GM23338 (cell line): Measurements from ENCODE around the gene IGFBP6. TPM values are rescaled to one million over a fixed set of nuclear protein-coding genes. Genes with fewer than 3 reads are reported as not detected.

Experiments
- ATAC-seq: fragments of 200-7000 bp; cut with Tn5 transposase; 3 replicates; pipeline ENCODE4 v1.9.1; 2020
- DNase-seq: peaks from one replicate; pipeline ENCODE4 v3.0.0-alpha.2; 2015; ENCODE audit warnings: low spot score
- H2AFZ ChIP-seq: fragments of 200-600 bp; sonication (generic); 2 replicates; pipeline ENCODE4 v1.8.0; 2016; ENCODE audit warnings: antibody characterized with exemption, mild to moderate bottlenecking, moderate library complexity
- H3F3A ChIP-seq: fragments of 200-600 bp; sonication (generic); replicated peaks from 2 replicates; pipeline ENCODE4 v1.8.0; 2017; ENCODE audit warnings: antibody characterized with exemption, mixed run types, low read depth
- H3K27ac ChIP-seq: fragments of 200-600 bp; sonication (generic); 2 replicates; pipeline ENCODE4 v1.6.1; 2016; ENCODE audit warnings: low read depth
- H3K27me3 ChIP-seq: fragments of 200-600 bp; sonication (generic); 2 replicates; pipeline ENCODE4 v1.8.0; 2016; ENCODE audit warnings: mild to moderate bottlenecking, mixed run types, moderate library complexity; ENCODE audit not compliant: insufficient read depth
- H3K36me3 ChIP-seq: fragments of 200-600 bp; sonication (generic); 2 replicates; pipeline ENCODE4 v1.8.0; 2016; ENCODE audit warnings: mild to moderate bottlenecking; ENCODE audit not compliant: insufficient read depth
- H3K4me1 ChIP-seq: fragments of 200-600 bp; sonication (generic); 2 replicates; pipeline ENCODE4 v1.8.0; 2016; ENCODE audit warnings: mild to moderate bottlenecking, moderate library complexity; ENCODE audit not compliant: insufficient read depth
- H3K4me2 ChIP-seq: fragments of 200-600 bp; sonication (generic); 2 replicates; pipeline ENCODE4 v1.7.1; 2017; ENCODE audit warnings: mixed run types
- H3K4me3 ChIP-seq: fragments of 200-600 bp; sonication (generic); 2 replicates; pipeline ENCODE4 v1.6.1; 2016; ENCODE audit warnings: mixed run types
- H3K79me2 ChIP-seq: fragments of 200-600 bp; sonication (generic); replicated peaks from 2 replicates; pipeline ENCODE4 v1.8.0; 2017; ENCODE audit warnings: mild to moderate bottlenecking; ENCODE audit not compliant: insufficient read depth
- H3K9me2 ChIP-seq: fragments of 200-600 bp; sonication (generic); 2 replicates; pipeline ENCODE4 v1.8.0; 2017; ENCODE audit not compliant: insufficient read depth
- H4K20me1 ChIP-seq: fragments of 200-600 bp; sonication (generic); replicated peaks from 2 replicates; pipeline ENCODE4 v1.8.0; 2017; ENCODE audit warnings: mild to moderate bottlenecking; ENCODE audit not compliant: insufficient read depth
- H3K27ac Mint-ChIP-seq: 2 replicates; pipeline ENCODE4 v1.8.0; 2020; ENCODE audit warnings: inconsistent platforms, mild to moderate bottlenecking, moderate library complexity, mixed read lengths
- H3K27me3 Mint-ChIP-seq: 3 replicates; pipeline ENCODE4 v1.8.0; 2022; ENCODE audit warnings: low read depth, mild to moderate bottlenecking, moderate library complexity, mixed read lengths, inconsistent platforms; ENCODE audit not compliant: insufficient read depth, poor library complexity
- H3K36me3 Mint-ChIP-seq: 3 replicates; pipeline ENCODE4 v1.8.0; 2021; ENCODE audit warnings: low read depth, mild to moderate bottlenecking, inconsistent platforms, moderate library complexity, mixed read lengths
- H3K4me1 Mint-ChIP-seq: 3 replicates; pipeline ENCODE4 v1.8.0; 2020; ENCODE audit warnings: mild to moderate bottlenecking, inconsistent platforms, mixed read lengths
- H3K4me3 Mint-ChIP-seq: 3 replicates; pipeline ENCODE4 v1.8.0; 2021; ENCODE audit warnings: moderate library complexity, mild to moderate bottlenecking, inconsistent platforms, mixed read lengths
- H3K9me3 Mint-ChIP-seq: 3 replicates; pipeline ENCODE4 v1.8.0; 2020; ENCODE audit warnings: moderate library complexity, mild to moderate bottlenecking, inconsistent platforms, mixed read lengths
- EZH2phosphoT487 ChIP-seq: fragments of 200-600 bp; sonication (generic); IDR thresholded peaks from one replicate; pipeline ENCODE4 v1.8.1; 2018; ENCODE audit warnings: antibody characterized with exemption; ENCODE audit not compliant: unreplicated experiment
- JUNB ChIP-seq: IDR thresholded peaks from one replicate; pipeline ENCODE4 v1.6.1; 2016; ENCODE audit warnings: antibody characterized with exemption; ENCODE audit not compliant: unreplicated experiment
- POLR2AphosphoS5 ChIP-seq: IDR thresholded peaks from 2 replicates; pipeline ENCODE4 v1.6.1; 2016; ENCODE audit warnings: antibody characterized with exemption, low read depth
- STAT1 ChIP-seq: IDR thresholded peaks from one replicate; pipeline ENCODE4 v1.6.1; 2016; ENCODE audit warnings: antibody characterized with exemption; ENCODE audit not compliant: unreplicated experiment
- ZNF114 ChIP-seq: fragments of 250-450 bp; sonication (Bioruptor Pico); IDR thresholded peaks from 2 replicates; pipeline ENCODE4 v1.5.0; 2020; ENCODE audit warnings: mild to moderate bottlenecking, moderate library complexity
- ZNF331 ChIP-seq: fragments of 250-450 bp; sonication (Bioruptor Pico); IDR thresholded peaks from 2 replicates; pipeline ENCODE4 v1.5.0; 2020; ENCODE audit warnings: low read depth, mild to moderate bottlenecking, moderate library complexity
- polyA plus RNA-seq: library from polyadenylated mRNA; unstranded; fragments of >200 nt; fragmentation: Nextera tagmentation; extraction: Ambion mirVana; gene quantifications from 2 replicates; pipeline ENCODE4 v1.2.1, GENCODE V29; 2016
- total RNA-seq: library from RNA; depleted of rRNA; stranded (reverse); fragments of >200 nt; shearing (Covaris generic); gene quantifications from 2 replicates; pipeline ENCODE4 v1.2.3, GENCODE V29; 2014
- TF ChIP-seq, protein P1 (sequence below), 2 experiments: fragments of 200-600 bp in 1 of 2; sonication (generic) in 1 of 2; conservative IDR thresholded peaks; 2 replicates each; pipeline versions ENCODE4 v1.5.1 to v1.6.1; 2016 to 2017; ENCODE audit warnings: antibody characterized with exemption in 2 of 2, low read depth in 2 of 2, mild to moderate bottlenecking in 2 of 2, moderate library complexity in 1 of 2
- TF ChIP-seq, protein P2 (sequence below): IDR thresholded peaks from one replicate; pipeline ENCODE4 v1.6.1; 2018; ENCODE audit warnings: antibody characterized with exemption; ENCODE audit not compliant: unreplicated experiment

IGFBP6 gene
- total and polyA plus RNA-seq, 2 experiments from 2014 or later, result 14.7 to 16.6 TPM

DNA sequence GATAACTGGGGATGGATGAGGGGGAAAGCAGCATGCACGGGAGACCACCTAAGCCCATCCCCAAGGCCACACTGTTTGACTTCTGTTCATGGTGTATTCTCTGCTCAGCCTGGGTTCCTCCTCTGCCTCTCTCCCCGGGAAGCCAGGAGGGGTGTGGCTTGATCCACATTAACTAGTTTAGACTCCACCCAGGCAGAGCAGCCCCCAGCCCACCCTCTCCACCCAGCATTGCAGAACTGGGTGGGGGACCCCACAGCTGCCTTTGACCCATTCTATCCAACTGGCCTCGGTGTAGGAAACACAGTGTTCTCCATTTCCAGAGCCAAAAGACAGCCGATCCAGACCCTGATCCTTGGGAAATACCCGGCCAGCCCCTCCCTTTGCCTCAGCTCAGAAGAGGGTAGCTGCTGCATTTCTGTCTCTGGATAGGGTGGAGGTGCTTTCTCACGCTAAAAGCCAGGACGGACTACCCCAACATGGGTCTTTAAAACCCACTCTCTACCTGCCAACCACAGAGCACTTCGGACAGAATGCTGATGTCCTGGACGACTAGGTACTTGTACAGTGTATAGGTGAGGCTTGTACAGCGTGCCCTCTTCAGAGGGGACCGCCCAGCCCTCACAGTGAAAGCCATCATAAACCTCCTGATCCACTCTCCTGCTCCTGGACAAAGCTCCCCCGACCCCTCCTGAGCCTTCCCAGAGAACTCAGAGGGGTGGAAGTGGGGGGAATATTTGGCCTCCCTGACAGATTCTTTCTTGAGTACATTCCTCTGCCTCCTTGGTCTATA, 27.7 kb upstream of the IGFBP6 start:
- no peaks in the 10 kb centered on the region for H3K79me2 ChIP-seq
- DNase-seq (no peak), ATAC-seq (peak; percentile 12; the same call in 2 of the 3 replicates)
- H3F3A ChIP-seq, result no peaks in the 10 kb centered on the region
- H4K20me1 ChIP-seq, result no peaks in the 10 kb centered on the region
- no peak overlapping the region for H2AFZ ChIP-seq
- H3K4me1 Mint-ChIP-seq, result peaks cover 48% of the 10 kb centered on the region
- no peak overlapping the region; the same call in 2 of the 3 replicates for H3K4me3 Mint-ChIP-seq
- no peak overlapping the region for H3K4me2 ChIP-seq
- H3K27me3 Mint-ChIP-seq, result peaks cover 20% of the 10 kb centered on the region
- H3K27ac ChIP-seq, result no peak overlapping the region
- H3K9me3 Mint-ChIP-seq, result no peaks in the 10 kb centered on the region
- peaks cover 14% of the 10 kb centered on the region for H3K36me3 Mint-ChIP-seq
- H3K4me1 ChIP-seq, result peaks cover 23% of the 10 kb centered on the region
- no peaks in the 10 kb centered on the region; the same call in 1 of the 2 replicates for H3K36me3 ChIP-seq
- no peaks in the 10 kb centered on the region for H3K9me2 ChIP-seq
- H3K27me3 ChIP-seq, result 0 out of 2 replicates have a peak, but pooled peaks cover 3% of the 10 kb centered on the region
- H3K27ac Mint-ChIP-seq, result no peak overlapping the region
- H3K4me3 ChIP-seq, result no peak overlapping the region
- no peak for TF ChIP-seq STAT1

- H3K9me3 Mint-ChIP-seq, result no peaks in the 10 kb centered on the region
- Histone ChIP-seq H3K36me3 (no peaks in the 10 kb centered on the region), H3K4me3 (no peak overlapping the region), H3K27me3 (0 out of 2 replicates have a peak, but pooled peaks cover 3% of the 10 kb centered on the region), H3K4me2 (no peak overlapping the region), H3K27ac (no peak overlapping the region), H3K4me1 (peaks cover 23% of the 10 kb centered on the region), H3K9me2 (no peaks in the 10 kb centered on the region), H3K79me2 (no peaks in the 10 kb centered on the region), H3F3A (no peaks in the 10 kb centered on the region), H2AFZ (no peak overlapping the region), H4K20me1 (no peaks in the 10 kb centered on the region)
- ATAC-seq (peak; percentile 19), DNase-seq (no peak)
- TF ChIP-seq EZH2phosphoT487 (no peak), POLR2AphosphoS5 (no peak), JUNB (no peak)
- H3K27me3 Mint-ChIP-seq, result peaks cover 20% of the 10 kb centered on the region
- no peak overlapping the region for H3K27ac Mint-ChIP-seq
- H3K36me3 Mint-ChIP-seq, result peaks cover 11% of the 10 kb centered on the region
- no peak overlapping the region; the same call in 2 of the 3 replicates for H3K4me3 Mint-ChIP-seq
- H3K4me1 Mint-ChIP-seq, result peaks cover 48% of the 10 kb centered on the region
These were observed 26.5 kb upstream of the IGFBP6 start for GRCh38 chr12:53070877-53071492.

- ATAC-seq (peak; percentile 19), DNase-seq (no peak)
- no peak overlapping the region; the same call in 2 of the 3 replicates for H3K4me3 Mint-ChIP-seq
- H3K4me1 Mint-ChIP-seq, result peaks cover 48% of the 10 kb centered on the region
- H3K27me3 Mint-ChIP-seq, result peaks cover 18% of the 10 kb centered on the region
- Histone ChIP-seq H3K4me1 (peaks cover 23% of the 10 kb centered on the region), H3K4me3 (no peak overlapping the region), H3K27me3 (0 out of 2 replicates have a peak, but pooled peaks cover 3% of the 10 kb centered on the region), H3K9me2 (no peaks in the 10 kb centered on the region), H2AFZ (no peak overlapping the region), H3F3A (no peaks in the 10 kb centered on the region), H4K20me1 (no peaks in the 10 kb centered on the region), H3K36me3 (no peaks in the 10 kb centered on the region), H3K4me2 (peak overlapping the region; percentile 32; the same call in 1 of the 2 replicates), H3K79me2 (no peaks in the 10 kb centered on the region), H3K27ac (no peak overlapping the region)
- H3K9me3 Mint-ChIP-seq, result no peaks in the 10 kb centered on the region
- peaks cover 11% of the 10 kb centered on the region for H3K36me3 Mint-ChIP-seq
- TF ChIP-seq, protein P1, sequence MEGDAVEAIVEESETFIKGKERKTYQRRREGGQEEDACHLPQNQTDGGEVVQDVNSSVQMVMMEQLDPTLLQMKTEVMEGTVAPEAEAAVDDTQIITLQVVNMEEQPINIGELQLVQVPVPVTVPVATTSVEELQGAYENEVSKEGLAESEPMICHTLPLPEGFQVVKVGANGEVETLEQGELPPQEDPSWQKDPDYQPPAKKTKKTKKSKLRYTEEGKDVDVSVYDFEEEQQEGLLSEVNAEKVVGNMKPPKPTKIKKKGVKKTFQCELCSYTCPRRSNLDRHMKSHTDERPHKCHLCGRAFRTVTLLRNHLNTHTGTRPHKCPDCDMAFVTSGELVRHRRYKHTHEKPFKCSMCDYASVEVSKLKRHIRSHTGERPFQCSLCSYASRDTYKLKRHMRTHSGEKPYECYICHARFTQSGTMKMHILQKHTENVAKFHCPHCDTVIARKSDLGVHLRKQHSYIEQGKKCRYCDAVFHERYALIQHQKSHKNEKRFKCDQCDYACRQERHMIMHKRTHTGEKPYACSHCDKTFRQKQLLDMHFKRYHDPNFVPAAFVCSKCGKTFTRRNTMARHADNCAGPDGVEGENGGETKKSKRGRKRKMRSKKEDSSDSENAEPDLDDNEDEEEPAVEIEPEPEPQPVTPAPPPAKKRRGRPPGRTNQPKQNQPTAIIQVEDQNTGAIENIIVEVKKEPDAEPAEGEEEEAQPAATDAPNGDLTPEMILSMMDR (conservative IDR thresholded peaks at IDR 0.05; ENCODE audit: low read depth in 2 of 2), result peak; percentile 14 to 26; a peak in 3 of 4 replicates
- TF ChIP-seq ZNF331 (CRISPR knock-in tag) (no peak), ZNF114 (CRISPR knock-in tag) (no peak)
- TF ChIP-seq, protein P2, sequence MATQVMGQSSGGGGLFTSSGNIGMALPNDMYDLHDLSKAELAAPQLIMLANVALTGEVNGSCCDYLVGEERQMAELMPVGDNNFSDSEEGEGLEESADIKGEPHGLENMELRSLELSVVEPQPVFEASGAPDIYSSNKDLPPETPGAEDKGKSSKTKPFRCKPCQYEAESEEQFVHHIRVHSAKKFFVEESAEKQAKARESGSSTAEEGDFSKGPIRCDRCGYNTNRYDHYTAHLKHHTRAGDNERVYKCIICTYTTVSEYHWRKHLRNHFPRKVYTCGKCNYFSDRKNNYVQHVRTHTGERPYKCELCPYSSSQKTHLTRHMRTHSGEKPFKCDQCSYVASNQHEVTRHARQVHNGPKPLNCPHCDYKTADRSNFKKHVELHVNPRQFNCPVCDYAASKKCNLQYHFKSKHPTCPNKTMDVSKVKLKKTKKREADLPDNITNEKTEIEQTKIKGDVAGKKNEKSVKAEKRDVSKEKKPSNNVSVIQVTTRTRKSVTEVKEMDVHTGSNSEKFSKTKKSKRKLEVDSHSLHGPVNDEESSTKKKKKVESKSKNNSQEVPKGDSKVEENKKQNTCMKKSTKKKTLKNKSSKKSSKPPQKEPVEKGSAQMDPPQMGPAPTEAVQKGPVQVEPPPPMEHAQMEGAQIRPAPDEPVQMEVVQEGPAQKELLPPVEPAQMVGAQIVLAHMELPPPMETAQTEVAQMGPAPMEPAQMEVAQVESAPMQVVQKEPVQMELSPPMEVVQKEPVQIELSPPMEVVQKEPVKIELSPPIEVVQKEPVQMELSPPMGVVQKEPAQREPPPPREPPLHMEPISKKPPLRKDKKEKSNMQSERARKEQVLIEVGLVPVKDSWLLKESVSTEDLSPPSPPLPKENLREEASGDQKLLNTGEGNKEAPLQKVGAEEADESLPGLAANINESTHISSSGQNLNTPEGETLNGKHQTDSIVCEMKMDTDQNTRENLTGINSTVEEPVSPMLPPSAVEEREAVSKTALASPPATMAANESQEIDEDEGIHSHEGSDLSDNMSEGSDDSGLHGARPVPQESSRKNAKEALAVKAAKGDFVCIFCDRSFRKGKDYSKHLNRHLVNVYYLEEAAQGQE, result no peak
- H3K27ac Mint-ChIP-seq, result no peak overlapping the region
These were observed 25.6 kb upstream of the IGFBP6 start for GRCh38 chr12:53071591-53072551.
